SU-DHL-6 (cell line): ENCODE data around the gene NDUFS8.

Experiments used
- CTCF ChIP-seq: fragments of 200-600 bp; sonication (generic); IDR thresholded peaks from one replicate; pipeline ENCODE4 v1.5.1; 2017; ENCODE audit warnings: antibody characterized with exemption, mild to moderate bottlenecking, low read length, moderate library complexity; ENCODE audit not compliant: insufficient read depth, poor library complexity, severe bottlenecking
- EZH2phosphoT487 ChIP-seq: fragments of 200-600 bp; sonication (generic), shearing (Covaris generic); conservative IDR thresholded peaks from 2 replicates; pipeline ENCODE4 v1.6.1; 2018; ENCODE audit warnings: mild to moderate bottlenecking, antibody characterized with exemption, low read length, moderate library complexity, mixed read lengths

- no peak for TF ChIP-seq CTCF
- TF ChIP-seq EZH2phosphoT487: no peak
Observed at GRCh38 chr11:68047437-68048290, 17.2 kb downstream of the NDUFS8 start.
